ENCODE measurements around the gene EID1. TPM values are rescaled to one million over a fixed set of nuclear protein-coding genes. Genes with fewer than 3 reads are reported as not detected.

EID1 gene
- polyA plus RNA-seq, 1 of the 3 experiments (the other 2 are of a cell fraction): 228 TPM

GRCh38 chr15:48898032-48898431 is 20.1 kb downstream of the EID1 start:
- no peaks in the 10 kb centered on the region for H3F3A ChIP-seq (replicated peaks; ENCODE audit: insufficient read depth)
- H4K20me1 ChIP-seq (ENCODE audit: insufficient read depth): no peaks in the 10 kb centered on the region
- WGBS (ENCODE audit: low lambda C conversion rate): 85% methylated on average over 4 of the region's 4 CpGs
- no peaks in the 10 kb centered on the region for H3K79me2 ChIP-seq (ENCODE audit: insufficient read depth)
- no peak overlapping the region for H2AFZ ChIP-seq (ENCODE audit: low read depth)
- ChIA-PET CTCF (no interaction called here), POLR2A (no interaction called here)
- TF ChIP-seq MXI1 (IDR thresholded peaks at IDR 0.05; ENCODE audit: low read depth, low read length) (no peak), NFIC (IDR thresholded peaks at IDR 0.05; ENCODE audit: borderline replicate concordance) (no peak), FOXM1 (IDR thresholded peaks at IDR 0.05; ENCODE audit: low read depth) (no peak), PBX3 (IDR thresholded peaks at IDR 0.05) (no peak), CHD2 (IDR thresholded peaks at IDR 0.05; ENCODE audit: low read length, partially characterized antibody) (no peak), YY1 (IDR thresholded peaks at IDR 0.05; ENCODE audit: low read depth) (no peak), RXRA (IDR thresholded peaks at IDR 0.05; ENCODE audit: borderline replicate concordance, low read depth) (no peak), TAF1 (IDR thresholded peaks at IDR 0.05; ENCODE audit: borderline replicate concordance, low read depth, low read length) (no peak), ELF1 (IDR thresholded peaks at IDR 0.05) (no peak), NRF1 (IDR thresholded peaks at IDR 0.05; ENCODE audit: low read depth, low read length) (no peak), RAD21 (IDR thresholded peaks at IDR 0.05; ENCODE audit: low read length) (no peak), EP300 (IDR thresholded peaks at IDR 0.05; ENCODE audit: borderline replicate concordance in 1 of 2, low read depth in 1 of 2, low read length in 1 of 2) (no peak), POLR2AphosphoS5 (IDR thresholded peaks at IDR 0.05; ENCODE audit: low read depth, low read length) (no peak)
- H3K9me2 ChIP-seq: no peaks in the 10 kb centered on the region
- H3K9ac ChIP-seq: no peak overlapping the region
- H3K4me3 ChIP-seq (ENCODE audit: low read depth in 2 of 2, low read length in 1 of 2): no peak overlapping the region
- H3K4me2 ChIP-seq: no peak overlapping the region
- H3K27ac ChIP-seq (ENCODE audit: low read depth in 2 of 2, low read length in 1 of 2): no peak overlapping the region
- no peaks in the 10 kb centered on the region for H3K36me3 ChIP-seq (replicated peaks in 1 of 2; ENCODE audit: control insufficient read depth in 1 of 2, insufficient read depth in 2 of 2, low read length in 1 of 2)
- no peak for DNase-seq
- H3K4me1 ChIP-seq (ENCODE audit: control insufficient read depth in 1 of 2, insufficient read depth in 2 of 2, low read depth in 1 of 2, low read length in 1 of 2): no peaks in the 10 kb centered on the region
- H3K9me3 ChIP-seq: no peaks in the 10 kb centered on the region
- H3K27me3 ChIP-seq (ENCODE audit: insufficient read depth): no peaks in the 10 kb centered on the region

GRCh38 chr15:48898446-48898845 is 20.5 kb downstream of the EID1 start:
- POLR2A ChIA-PET: no interaction called here
- no peaks in the 10 kb centered on the region for H4K20me1 ChIP-seq (ENCODE audit: insufficient read depth)
- no peaks in the 10 kb centered on the region for H3K9me2 ChIP-seq
- no peak overlapping the region for H3K4me2 ChIP-seq
- no peaks in the 10 kb centered on the region for H3K79me2 ChIP-seq (ENCODE audit: insufficient read depth)
- no peaks in the 10 kb centered on the region for H3K27me3 ChIP-seq (ENCODE audit: insufficient read depth)
- no peak overlapping the region for H2AFZ ChIP-seq (ENCODE audit: low read depth)
- H3K4me1 ChIP-seq (ENCODE audit: control insufficient read depth in 1 of 2, insufficient read depth in 2 of 2, low read depth in 1 of 2, low read length in 1 of 2): no peaks in the 10 kb centered on the region
- no peak overlapping the region for H3K9ac ChIP-seq
- no peaks in the 10 kb centered on the region for H3F3A ChIP-seq (replicated peaks; ENCODE audit: insufficient read depth)
- H3K9me3 ChIP-seq: no peaks in the 10 kb centered on the region
- no peak overlapping the region for H3K4me3 ChIP-seq (ENCODE audit: low read depth in 2 of 2, low read length in 1 of 2)
- no peaks in the 10 kb centered on the region for H3K36me3 ChIP-seq (replicated peaks in 1 of 2; ENCODE audit: control insufficient read depth in 1 of 2, insufficient read depth in 2 of 2, low read length in 1 of 2)
- 82% methylated on average over 2 of the region's 2 CpGs for WGBS (ENCODE audit: low lambda C conversion rate)
- H3K27ac ChIP-seq (ENCODE audit: low read depth in 2 of 2, low read length in 1 of 2): no peak overlapping the region
- CTCF ChIA-PET: no interaction called here
- TF ChIP-seq RXRA (IDR thresholded peaks at IDR 0.05; ENCODE audit: borderline replicate concordance, low read depth) (no peak), EP300 (IDR thresholded peaks at IDR 0.05; ENCODE audit: borderline replicate concordance in 1 of 2, low read depth in 1 of 2, low read length in 1 of 2) (no peak), MXI1 (IDR thresholded peaks at IDR 0.05; ENCODE audit: low read depth, low read length) (no peak), POLR2AphosphoS5 (IDR thresholded peaks at IDR 0.05; ENCODE audit: low read depth, low read length) (no peak), CHD2 (IDR thresholded peaks at IDR 0.05; ENCODE audit: low read length, partially characterized antibody) (no peak)
- no peak for DNase-seq
